H1 (cell line): ENCODE results near the gene NEDD4L. TPM values are rescaled to one million over a fixed set of nuclear protein-coding genes. Genes with fewer than 3 reads are reported as not detected.

Experiments
- CBX5 ChIP-seq: fragments of 300-800, 300-1000 bp; sonication (generic); IDR thresholded peaks from 2 replicates; pipeline ENCODE4 v1.7.1; 2016; ENCODE audit warnings: antibody characterized with exemption, low read length, low read depth
- CEBPB ChIP-seq: IDR thresholded peaks from 2 replicates; pipeline ENCODE4 v1.6.1; 2012; ENCODE audit warnings: low read depth, low read length
- CHD2 ChIP-seq: IDR thresholded peaks from 2 replicates; pipeline ENCODE4 v1.6.1; 2012; ENCODE audit warnings: low read length, improper control_type of control experiment
- CTBP2 ChIP-seq: IDR thresholded peaks from 2 replicates; pipeline ENCODE4 v1.7.0; 2011; ENCODE audit warnings: borderline replicate concordance, mild to moderate bottlenecking, moderate library complexity, mixed read lengths, low read length; ENCODE audit not compliant: insufficient read depth, insufficient read length
- HDAC2 ChIP-seq, 2 experiments: fragments of 300-600 bp in 1 of 2; sonication (generic) in 1 of 2; IDR thresholded peaks; 2 replicates each; pipeline ENCODE4 v1.6.1; 2011 to 2012; ENCODE audit warnings: low read depth in 2 of 2, low read length in 2 of 2, mild to moderate bottlenecking in 2 of 2, moderate library complexity in 2 of 2, borderline replicate concordance in 1 of 2, inconsistent platforms in 1 of 2
- KDM4A ChIP-seq: IDR thresholded peaks from one replicate; pipeline ENCODE4 v1.7.1; 2012; ENCODE audit warnings: low read depth, mild to moderate bottlenecking, moderate library complexity, low read length, inconsistent platforms; ENCODE audit not compliant: severe bottlenecking
- NANOG ChIP-seq: IDR thresholded peaks from 2 replicates; pipeline ENCODE4 v1.6.1; 2011; ENCODE audit warnings: low read length, low read depth, mild to moderate bottlenecking, inconsistent platforms; ENCODE audit not compliant: insufficient read depth, poor library complexity, severe bottlenecking
- POLR2AphosphoS5 ChIP-seq: IDR thresholded peaks from 2 replicates; pipeline ENCODE4 v1.6.1; 2011; ENCODE audit warnings: low read depth, low read length
- TAF7 ChIP-seq: optimal IDR thresholded peaks from 2 replicates; pipeline ENCODE3; 2011; ENCODE audit warnings: low read depth, mild to moderate bottlenecking, inconsistent platforms, low read length, moderate library complexity, borderline replicate concordance
- TBP ChIP-seq: IDR thresholded peaks from 2 replicates; pipeline ENCODE4 v1.6.1; 2011; ENCODE audit warnings: low read depth, low read length, improper control_type of control experiment
- polyA plus RNA-seq, 7 experiments: library from polyadenylated mRNA; depleted of rRNA in 3 of 7; stranded (reverse) in 5 of 7; unstranded in 2 of 7; fragments of >200 nt in 5 of 7; fragments of 200-250 nt in 2 of 7; gene quantifications; 1 replicate in 5 of 7; 2 replicates in 1 of 7; 4 replicates in 1 of 7; pipeline versions ENCODE4 v1.2.1 to v1.2.3, GENCODE V29; 2011 to 2013; ENCODE audit warnings: missing spikeins in 2 of 7, mixed read lengths in 2 of 7
- total RNA-seq: library from RNA; stranded (reverse); fragmentation: NEBNext Ultra II Directional; extraction: Animal tissue kit (Norgen Biotek cat#: 25700); gene quantifications from 2 replicates; pipeline ENCODE4 v1.2.1, GENCODE V29; 2021

NEDD4L gene
- total and polyA plus RNA-seq, 2 of the 8 experiments (the other 6 are each of a cell fraction or from before 2014, with no cell fraction given): 37.3 to 69.8 TPM

DNA sequence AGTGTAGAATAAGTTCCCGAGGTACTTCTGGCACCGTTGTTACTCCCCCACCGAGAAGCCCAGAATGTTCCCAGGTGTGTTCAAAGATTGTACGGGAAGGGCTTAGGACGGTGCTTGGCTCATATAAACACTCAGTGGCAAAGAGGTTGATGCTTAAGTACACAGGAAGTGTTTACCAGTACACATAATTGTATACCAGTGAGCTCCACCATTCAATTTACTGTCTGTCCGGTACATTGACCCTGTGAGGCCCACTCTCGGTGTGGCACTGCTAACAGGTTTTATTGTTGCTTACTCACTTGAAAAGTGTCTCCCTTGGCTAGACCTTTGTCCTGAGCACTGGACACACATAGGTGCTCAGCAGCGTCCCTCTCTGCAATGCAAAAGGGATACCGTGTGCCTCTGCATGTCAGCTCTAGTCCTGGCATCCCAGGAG is 191.0 kb downstream of the NEDD4L start (continued):
- TF ChIP-seq TBP (no peak), CEBPB (no peak), CBX5 (no peak), CTBP2 (no peak), TAF7 (no peak), CHD2 (no peak), HDAC2 (IDR thresholded peaks at IDR 0.05; ENCODE audit: borderline replicate concordance in 1 of 2, low read depth in 2 of 2, low read length in 2 of 2) (no peak), KDM4A (no peak), NANOG (no peak), POLR2AphosphoS5 (no peak)
- TF ChIP-seq, all 59 proteins: peak for 0
